Central memory CD8-positive, alpha-beta T cell (primary cell): Measurements from ENCODE around the gene RNLS.

ENCODE experiments used
- ATAC-seq: fragments of 150-1000 bp; cut with Tn5 transposase; replicated peaks from 2 replicates; pipeline ENCODE4 v1.10.0; 2022; ENCODE audit warnings: mild to moderate bottlenecking, moderate FRiP score, moderate number of reproducible peaks; ENCODE audit not compliant: poor library complexity, severe bottlenecking; ENCODE audit errors: extremely low read depth
- DNase-seq, 2 donors: peaks; one replicate each; pipeline ENCODE4 v3.0.0; 2021; ENCODE audit warnings: low spot score in 2 of 2
- H3K27ac Mint-ChIP-seq: one replicate; pipeline ENCODE4 v1.8.0; 2022; ENCODE audit warnings: low read depth, mild to moderate bottlenecking, moderate library complexity, mixed read lengths
- H3K27me3 Mint-ChIP-seq: one replicate; pipeline ENCODE4 v1.8.0; 2022; ENCODE audit warnings: mixed read lengths
- H3K36me3 Mint-ChIP-seq: one replicate; pipeline ENCODE4 v1.8.0; 2022; ENCODE audit warnings: mild to moderate bottlenecking, moderate library complexity, mixed read lengths; ENCODE audit not compliant: insufficient read depth
- H3K4me1 Mint-ChIP-seq: one replicate; pipeline ENCODE4 v1.8.0; 2022; ENCODE audit warnings: mixed read lengths
- H3K4me3 Mint-ChIP-seq: one replicate; pipeline ENCODE4 v1.8.0; 2022; ENCODE audit warnings: mild to moderate bottlenecking, moderate library complexity, mixed read lengths
- H3K9me3 Mint-ChIP-seq: one replicate; pipeline ENCODE4 v1.8.0; 2022; ENCODE audit warnings: mixed read lengths

RNLS gene

GRCh38 chr10:88528201-88528600 lies 54.9 kb downstream of the RNLS start:
- no peaks in the 10 kb centered on the region for H3K9me3 Mint-ChIP-seq

GRCh38 chr10:88527245-88527644 lies 55.9 kb downstream of the RNLS start:
- Mint-ChIP-seq H3K27me3 (no peaks in the 10 kb centered on the region), H3K36me3 (no peaks in the 10 kb centered on the region), H3K4me3 (no peak overlapping the region), H3K27ac (no peak overlapping the region), H3K4me1 (no peaks in the 10 kb centered on the region), H3K9me3 (no peaks in the 10 kb centered on the region)
- ATAC-seq (no peak), DNase-seq (no peak)

More at GRCh38 chr10:88528201-88528600, 54.9 kb downstream of the RNLS start:
- DNase-seq, result no peak
- ATAC-seq, result no peak
- Mint-ChIP-seq H3K4me1 (no peaks in the 10 kb centered on the region), H3K27me3 (no peaks in the 10 kb centered on the region), H3K36me3 (no peaks in the 10 kb centered on the region), H3K4me3 (no peak overlapping the region), H3K27ac (no peak overlapping the region)

GRCh38 chr10:88526501-88527105 lies 56.5 kb downstream of the RNLS start:
- Mint-ChIP-seq H3K9me3 (no peaks in the 10 kb centered on the region), H3K36me3 (no peaks in the 10 kb centered on the region), H3K27ac (no peak overlapping the region), H3K4me3 (no peak overlapping the region), H3K27me3 (no peaks in the 10 kb centered on the region), H3K4me1 (no peaks in the 10 kb centered on the region)
- ATAC-seq, result no peak
- no peak for DNase-seq

GRCh38 chr10:88525371-88526069 lies 57.6 kb downstream of the RNLS start:
- Mint-ChIP-seq H3K9me3 (no peaks in the 10 kb centered on the region), H3K36me3 (no peaks in the 10 kb centered on the region), H3K27me3 (no peaks in the 10 kb centered on the region), H3K4me3 (no peak overlapping the region), H3K4me1 (no peaks in the 10 kb centered on the region), H3K27ac (no peak overlapping the region)
- no peak for DNase-seq
- no peak for ATAC-seq

- H3K4me3 Mint-ChIP-seq, result no peak overlapping the region
- H3K9me3 Mint-ChIP-seq, result no peaks in the 10 kb centered on the region
- no peaks in the 10 kb centered on the region for H3K27me3 Mint-ChIP-seq
- no peak overlapping the region for H3K27ac Mint-ChIP-seq
- DNase-seq (no peak), ATAC-seq (no peak)
- H3K4me1 Mint-ChIP-seq, result no peaks in the 10 kb centered on the region
- H3K36me3 Mint-ChIP-seq, result no peaks in the 10 kb centered on the region
Measured at GRCh38 chr10:88523739-88524400, 59.2 kb downstream of the RNLS start.

- no peaks in the 10 kb centered on the region for H3K36me3 Mint-ChIP-seq
- DNase-seq, result no peak
- H3K4me3 Mint-ChIP-seq, result no peak overlapping the region
- no peaks in the 10 kb centered on the region for H3K9me3 Mint-ChIP-seq
- no peaks in the 10 kb centered on the region for H3K27me3 Mint-ChIP-seq
- no peaks in the 10 kb centered on the region for H3K4me1 Mint-ChIP-seq
- no peak for ATAC-seq
- no peak overlapping the region for H3K27ac Mint-ChIP-seq
Measured at GRCh38 chr10:88522715-88523114, 60.4 kb downstream of the RNLS start.

GRCh38 chr10:88521791-88522190 lies 61.3 kb downstream of the RNLS start:
- Mint-ChIP-seq H3K27ac (no peak overlapping the region), H3K9me3 (no peaks in the 10 kb centered on the region), H3K4me3 (no peak overlapping the region), H3K27me3 (no peaks in the 10 kb centered on the region), H3K36me3 (no peaks in the 10 kb centered on the region), H3K4me1 (no peaks in the 10 kb centered on the region)
- ATAC-seq (no peak), DNase-seq (no peak)

GRCh38 chr10:88515235-88515634 lies 67.9 kb downstream of the RNLS start:
- no peak overlapping the region for H3K4me3 Mint-ChIP-seq
- DNase-seq (no peak), ATAC-seq (no peak)
- no peaks in the 10 kb centered on the region for H3K9me3 Mint-ChIP-seq
- no peaks in the 10 kb centered on the region for H3K36me3 Mint-ChIP-seq
- no peaks in the 10 kb centered on the region for H3K27me3 Mint-ChIP-seq
- H3K4me1 Mint-ChIP-seq, result no peaks in the 10 kb centered on the region
- no peak overlapping the region for H3K27ac Mint-ChIP-seq

GRCh38 chr10:88512599-88512998 lies 70.5 kb downstream of the RNLS start:
- no peak for ATAC-seq
- no peak for DNase-seq
- Mint-ChIP-seq H3K27ac (no peak overlapping the region), H3K4me1 (no peaks in the 10 kb centered on the region), H3K4me3 (no peak overlapping the region), H3K36me3 (no peaks in the 10 kb centered on the region), H3K9me3 (no peaks in the 10 kb centered on the region), H3K27me3 (no peaks in the 10 kb centered on the region)

- Mint-ChIP-seq H3K27me3 (no peaks in the 10 kb centered on the region), H3K4me3 (no peak overlapping the region), H3K36me3 (no peaks in the 10 kb centered on the region), H3K27ac (no peak overlapping the region), H3K9me3 (no peaks in the 10 kb centered on the region), H3K4me1 (no peaks in the 10 kb centered on the region)
- ATAC-seq (no peak), DNase-seq (no peak)
Measured at GRCh38 chr10:88508796-88509195, 74.3 kb downstream of the RNLS start.

GRCh38 chr10:88507826-88508453 lies 75.2 kb downstream of the RNLS start:
- Mint-ChIP-seq H3K36me3 (no peaks in the 10 kb centered on the region), H3K9me3 (no peaks in the 10 kb centered on the region), H3K4me3 (no peak overlapping the region), H3K27me3 (no peaks in the 10 kb centered on the region), H3K27ac (no peak overlapping the region), H3K4me1 (no peaks in the 10 kb centered on the region)
- no peak for DNase-seq
- ATAC-seq, result no peak

- ATAC-seq, result no peak
- Mint-ChIP-seq H3K27ac (no peak overlapping the region), H3K4me1 (no peaks in the 10 kb centered on the region), H3K36me3 (no peaks in the 10 kb centered on the region), H3K4me3 (no peak overlapping the region), H3K9me3 (no peaks in the 10 kb centered on the region), H3K27me3 (no peaks in the 10 kb centered on the region)
- DNase-seq, result no peak
Measured at GRCh38 chr10:88507404-88507803, 75.7 kb downstream of the RNLS start.
